GM18502 (cell line): ENCODE data around the gene MTA3.
A peak's percentile ranks its signal among the peaks of the same experiment; 100 is the strongest.

Experiments used
- ATAC-seq: cut with Tn5 transposase; IDR thresholded peaks from one replicate; pipeline ENCODE4 v1.9.1; 2021; ENCODE audit warnings: mild to moderate bottlenecking; ENCODE audit not compliant: unreplicated experiment, poor library complexity

MTA3 gene

DNA sequence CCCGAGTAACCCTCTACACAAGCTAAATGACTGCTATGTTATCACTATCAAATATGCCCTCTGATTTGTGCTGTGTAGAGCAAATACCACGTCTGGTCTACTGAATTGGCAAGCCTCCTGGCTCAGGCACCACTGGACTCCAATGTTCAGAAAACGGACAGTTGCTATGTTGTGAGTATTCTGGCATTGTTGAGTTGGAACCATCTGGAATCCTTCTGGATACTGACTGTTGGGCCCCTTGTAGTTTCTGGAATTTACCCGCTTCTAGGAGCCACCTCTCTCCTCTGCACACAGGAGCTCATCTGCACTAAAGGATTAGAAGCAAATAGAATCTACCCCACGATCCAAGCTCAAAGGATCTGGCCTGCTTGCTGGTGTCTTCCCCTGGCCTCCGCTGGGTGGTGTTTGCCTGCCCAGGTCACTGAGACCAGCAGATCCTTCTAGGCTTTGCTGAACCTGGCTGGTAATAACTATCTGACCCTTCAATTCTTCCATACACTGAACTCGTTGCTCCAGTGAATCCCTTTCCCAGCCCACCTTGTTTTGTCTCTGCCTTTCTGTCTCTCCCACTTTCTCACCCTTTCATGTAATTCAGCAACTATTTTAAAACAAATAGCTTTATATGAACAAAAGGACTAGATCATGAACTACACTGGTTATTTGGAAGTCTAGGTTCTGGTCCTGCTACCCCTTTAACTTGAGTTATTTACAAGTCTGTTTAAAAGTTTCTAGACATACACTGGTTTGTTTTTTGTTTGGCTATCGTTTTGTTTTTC, 226.0 kb downstream of the MTA3 start:
- ATAC-seq = no peak

DNA sequence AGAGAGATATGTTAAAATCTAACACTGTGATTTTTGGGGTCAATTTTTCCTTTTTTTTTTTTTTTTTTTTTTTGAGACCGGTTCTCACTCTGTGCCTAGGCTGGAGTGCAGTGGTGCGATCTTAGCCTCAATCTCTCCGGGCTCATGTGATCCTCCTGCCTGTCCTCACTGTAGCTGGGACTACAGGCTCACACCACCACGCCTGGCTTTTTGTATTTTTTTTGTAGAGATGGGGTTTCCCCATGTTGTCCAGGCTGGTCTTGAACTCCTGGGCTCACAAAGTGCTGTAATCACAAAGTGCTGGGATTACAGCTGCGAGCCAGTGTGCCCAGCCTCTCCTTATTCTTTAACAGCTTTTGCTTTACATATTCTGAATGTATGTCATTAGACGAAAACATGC, 226.8 kb downstream of the MTA3 start:
- ATAC-seq = no peak

DNA sequence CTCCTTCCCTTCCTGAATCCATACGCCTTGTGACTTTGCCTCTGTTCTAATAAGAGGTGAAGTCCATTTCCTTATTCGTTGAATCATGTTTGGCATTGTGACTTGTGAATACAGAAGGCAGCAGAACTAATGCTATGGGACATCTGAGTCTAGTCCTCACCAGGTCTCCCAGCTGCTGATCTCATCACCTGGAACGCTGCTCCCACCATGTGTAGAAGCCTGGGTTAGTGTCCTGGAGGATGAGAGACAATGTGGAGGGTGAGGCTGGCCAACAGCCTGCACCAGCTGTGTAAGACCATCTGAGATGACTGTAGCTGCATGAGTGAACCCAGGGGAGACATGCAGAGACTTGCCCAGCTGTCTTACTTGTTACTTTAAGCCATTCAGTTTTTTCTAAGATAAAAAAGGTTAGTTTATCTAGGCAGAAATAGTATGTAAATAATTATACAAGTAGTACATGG, 227.4 kb downstream of the MTA3 start:
- ATAC-seq = peak; percentile 42

DNA sequence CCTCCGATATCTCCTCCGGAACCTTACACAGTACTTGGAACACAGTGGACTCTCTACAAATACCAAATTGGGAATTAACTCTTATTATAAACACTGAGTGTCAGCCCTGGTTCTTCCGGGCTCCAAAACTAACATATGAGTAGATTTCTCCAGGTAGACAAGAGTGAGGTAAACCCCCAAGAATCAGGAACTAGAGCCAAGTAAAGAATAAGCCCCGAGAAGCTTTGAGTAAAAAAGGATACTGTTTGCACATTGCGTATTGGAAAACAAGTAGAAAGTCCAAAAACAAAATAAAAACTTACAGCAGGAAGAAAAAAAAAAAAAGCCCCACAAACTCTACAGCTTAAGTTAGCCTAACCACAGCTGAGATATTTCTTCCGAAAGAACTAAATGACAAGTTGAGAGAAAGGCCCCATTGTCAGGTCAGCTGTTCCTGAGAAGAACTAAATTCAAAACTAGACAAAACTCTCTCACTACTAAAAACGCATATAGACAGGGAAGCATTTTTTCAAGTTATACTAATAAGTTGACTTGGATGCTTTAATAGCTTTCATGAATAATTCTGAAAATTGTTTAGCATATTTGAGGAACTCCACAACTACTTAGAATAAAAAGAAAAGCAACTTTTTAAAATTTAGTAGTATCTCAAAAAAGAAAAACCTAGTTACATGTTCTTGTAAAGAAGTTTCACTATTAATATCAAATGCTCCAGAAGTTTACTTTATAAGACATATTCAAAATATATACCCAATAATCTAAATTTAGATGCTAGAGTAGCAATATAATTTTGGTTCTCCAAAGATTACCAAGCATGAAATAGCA, 228.2 kb downstream of the MTA3 start:
- peak; percentile 28 for ATAC-seq

DNA sequence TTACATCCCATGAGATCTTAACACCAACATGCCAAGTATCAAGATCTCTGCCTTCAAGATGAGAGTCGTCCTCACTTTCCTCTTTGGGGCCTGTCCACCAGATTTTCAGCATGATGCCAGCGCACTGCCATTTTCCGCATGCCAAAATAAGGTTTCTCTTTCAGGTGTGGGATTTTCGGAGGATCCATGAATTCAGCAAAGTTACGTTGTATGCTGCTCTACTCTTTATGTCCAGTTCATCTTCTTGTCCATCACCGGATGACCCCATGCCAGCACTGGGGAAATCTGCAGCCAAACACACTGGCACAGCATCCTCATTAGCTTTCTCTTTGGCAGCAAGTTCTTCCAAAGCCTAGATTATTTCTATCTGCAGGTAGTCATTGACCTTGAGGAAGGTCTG, 228.8 kb downstream of the MTA3 start:
- no peak for ATAC-seq

DNA sequence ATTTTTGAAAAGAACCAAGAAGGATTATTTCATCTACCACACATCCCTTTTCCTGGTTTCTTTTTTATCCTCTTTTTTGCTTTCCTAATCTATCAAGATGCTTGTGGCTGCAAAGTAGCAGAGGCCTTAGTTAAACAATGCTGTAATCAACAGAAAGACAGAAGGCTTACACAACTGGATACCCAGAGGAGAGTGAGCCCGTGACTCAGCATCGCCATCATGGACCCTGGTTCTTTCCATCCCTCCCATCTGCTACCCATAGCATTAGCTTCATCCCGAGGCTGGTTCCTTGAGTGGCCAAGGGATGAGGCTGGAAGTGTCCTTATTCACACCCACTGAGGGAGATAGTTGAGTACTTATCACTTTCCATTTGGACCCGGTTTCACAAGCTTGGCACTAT, 231.4 kb downstream of the MTA3 start:
- ATAC-seq = no peak

DNA sequence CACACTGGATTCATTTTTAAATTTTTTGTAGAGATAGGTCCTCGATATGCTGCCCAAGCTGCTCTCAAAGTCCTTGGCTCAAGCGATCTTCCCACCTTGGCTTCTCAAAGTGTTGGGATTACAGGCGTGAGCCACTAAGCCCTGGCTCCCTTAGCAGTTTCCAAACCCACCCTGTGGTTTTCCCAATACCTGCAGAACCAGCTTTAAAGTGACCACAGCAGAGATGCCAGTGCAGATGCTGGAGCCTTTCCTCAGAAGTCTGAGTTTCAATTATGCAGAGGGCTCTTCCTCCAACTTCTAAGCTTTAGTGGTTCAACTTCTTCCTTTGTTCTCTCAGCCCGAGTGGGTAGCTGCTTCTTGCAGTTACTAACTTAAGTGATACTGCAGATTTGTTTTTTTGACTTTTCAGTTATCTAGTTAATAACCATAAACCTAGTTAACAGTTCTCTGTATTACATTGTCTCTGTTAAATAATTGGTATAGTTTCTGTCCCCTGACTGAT, 232.1 kb downstream of the MTA3 start:
- ATAC-seq = no peak

DNA sequence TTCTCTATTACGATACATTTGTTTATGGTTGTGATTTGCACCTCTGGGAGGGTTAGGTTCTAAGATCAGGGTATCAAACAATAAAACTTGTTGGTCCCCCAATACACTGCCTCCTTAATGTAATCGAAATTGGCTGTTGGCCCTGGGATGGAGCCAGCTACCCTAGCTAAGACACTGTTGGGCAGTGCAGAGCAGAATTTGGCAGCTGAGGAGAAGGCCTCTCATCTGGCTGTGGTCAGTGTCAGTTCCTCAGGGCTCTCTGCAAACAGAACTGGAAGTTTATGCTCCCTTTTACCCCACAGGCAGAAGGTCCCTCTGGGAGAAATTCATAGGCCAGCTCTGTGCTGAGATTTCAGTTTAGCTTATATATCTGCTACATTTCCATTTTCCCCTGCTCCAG, 232.5 kb downstream of the MTA3 start:
- ATAC-seq = no peak

DNA sequence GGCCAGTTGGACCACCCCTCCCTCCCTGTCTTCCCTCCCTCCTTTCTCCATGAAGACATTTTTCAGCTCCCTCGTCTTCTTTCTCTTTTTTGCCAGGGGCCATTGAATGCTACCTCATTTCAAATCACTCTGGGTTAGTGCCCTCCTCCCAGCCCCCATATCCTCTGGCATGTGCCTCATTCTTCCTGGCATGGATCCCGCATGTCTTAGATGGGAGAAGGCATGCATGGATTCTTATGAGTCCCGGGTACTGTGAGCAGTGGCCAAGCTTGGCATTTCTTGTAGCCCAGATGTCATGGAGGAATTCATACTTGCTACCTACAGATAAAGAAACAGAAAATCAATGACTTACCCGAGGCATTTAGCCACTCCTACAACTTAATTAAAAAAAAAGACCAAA, 232.9 kb downstream of the MTA3 start:
- ATAC-seq = no peak

DNA sequence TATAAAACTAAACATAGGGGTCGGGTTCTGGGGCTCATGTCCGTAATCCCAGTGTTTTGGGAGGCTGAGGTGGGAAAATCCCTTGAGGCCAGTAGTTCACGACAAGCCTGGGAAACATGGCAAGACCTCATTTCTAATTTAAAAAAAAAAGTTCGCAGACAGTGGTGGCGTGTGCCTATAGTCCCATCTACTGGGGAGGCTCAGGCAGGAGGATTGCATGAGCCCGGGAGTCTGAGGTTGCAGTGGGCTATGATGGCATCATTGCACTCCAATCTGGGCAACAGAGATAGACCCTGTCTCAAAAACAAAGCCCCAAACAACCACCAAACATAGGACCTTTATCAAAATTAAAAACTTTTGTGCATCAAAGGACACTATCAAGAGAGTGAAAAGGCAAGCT, 233.7 kb downstream of the MTA3 start:
- ATAC-seq = no peak

DNA sequence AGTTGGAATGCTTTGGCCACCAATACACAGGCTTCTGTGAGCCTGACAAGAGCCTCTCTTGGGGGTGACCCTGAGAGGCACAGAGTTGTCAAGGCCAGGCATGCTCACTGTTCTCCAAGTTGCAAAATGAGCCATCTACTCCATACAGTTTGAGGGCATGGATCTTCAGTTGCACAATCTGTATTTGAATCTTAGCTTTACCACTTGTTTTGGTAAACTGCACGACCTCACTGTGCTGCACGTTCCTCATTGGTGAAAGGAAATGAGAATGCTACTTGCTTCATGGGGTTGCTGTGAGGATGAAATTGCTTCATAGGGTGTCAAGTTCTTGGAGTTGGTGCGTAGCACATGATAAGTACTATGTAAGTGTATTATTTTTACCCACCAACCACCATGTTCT, 235.9 kb downstream of the MTA3 start:
- no peak for ATAC-seq

DNA sequence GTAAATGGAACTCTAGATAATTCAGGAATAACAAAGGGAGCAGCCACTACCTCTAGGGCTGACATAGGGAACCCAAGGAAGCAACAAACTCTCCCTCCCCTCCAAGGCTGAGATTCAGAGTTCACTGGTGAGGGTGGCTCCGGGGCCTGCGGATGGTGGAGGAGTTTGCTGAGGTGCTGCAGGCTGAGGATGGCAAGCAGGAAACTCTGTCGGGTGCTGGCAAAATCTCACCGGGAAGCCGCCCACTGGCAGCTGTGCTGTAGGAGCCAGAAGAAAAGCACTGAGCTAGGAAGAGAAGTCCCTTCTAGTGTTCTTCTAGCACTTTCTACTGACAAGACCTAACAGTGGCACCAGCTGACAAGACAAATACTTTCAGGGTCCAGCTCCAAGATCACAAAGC, 236.5 kb downstream of the MTA3 start:
- no peak for ATAC-seq
